Fibroblast of lung (primary cell): ENCODE results near the gene RGS18. TPM values are rescaled to one million over a fixed set of nuclear protein-coding genes. Genes with fewer than 3 reads are reported as not detected.

Experiments used
- DNase-seq, 2 donors: peaks; one replicate each; pipeline versions ENCODE4 v3.0.0 to v3.0.0-alpha.2; 2010; ENCODE audit warnings: low read depth in 2 of 2
- H2AFZ ChIP-seq: 2 replicates; pipeline ENCODE4 v1.5.1; 2012; ENCODE audit warnings: low read length, control low read depth, inconsistent platforms
- H3K27ac ChIP-seq: 2 replicates; pipeline ENCODE4 v1.5.1; 2011; ENCODE audit warnings: low read length, control low read depth; ENCODE audit not compliant: insufficient read depth
- H3K27me3 ChIP-seq: 2 replicates; pipeline ENCODE4 v1.5.1; 2011; ENCODE audit warnings: mild to moderate bottlenecking, low read length; ENCODE audit not compliant: control insufficient read depth, insufficient read depth
- H3K36me3 ChIP-seq: 2 replicates; pipeline ENCODE4 v1.5.1; 2011; ENCODE audit warnings: low read length; ENCODE audit not compliant: control insufficient read depth, insufficient read depth
- H3K4me1 ChIP-seq: 2 replicates; pipeline ENCODE4 v1.5.1; 2011; ENCODE audit warnings: low read length; ENCODE audit not compliant: control insufficient read depth, insufficient read depth; ENCODE audit errors: extremely low read depth
- H3K4me2 ChIP-seq: 2 replicates; pipeline ENCODE4 v1.5.1; 2011; ENCODE audit warnings: low read length, control low read depth; ENCODE audit not compliant: insufficient read depth; ENCODE audit errors: extremely low read depth
- H3K4me3 ChIP-seq, 4 experiments: fragments of 200-600 bp in 1 of 4; sonication (generic) in 1 of 4; replicated peaks in 1 of 4; 2 replicates each; pipeline ENCODE4 v1.5.1; 2011 to 2016; ENCODE audit warnings: low read length in 4 of 4, low read depth in 3 of 4, mild to moderate bottlenecking in 3 of 4, control low read depth in 2 of 4, inconsistent platforms in 1 of 4, mixed read lengths in 1 of 4; ENCODE audit not compliant: insufficient read depth in 1 of 4; ENCODE audit errors: control extremely low read depth in 1 of 4
- H3K79me2 ChIP-seq: 2 replicates; pipeline ENCODE4 v1.5.1; 2012; ENCODE audit warnings: mild to moderate bottlenecking, low read length, inconsistent platforms; ENCODE audit not compliant: control insufficient read depth, insufficient read depth
- H3K9ac ChIP-seq: 2 replicates; pipeline ENCODE4 v1.5.1; 2011; ENCODE audit warnings: mild to moderate bottlenecking, low read length, control low read depth; ENCODE audit not compliant: insufficient read depth
- H3K9me3 ChIP-seq: 2 replicates; pipeline ENCODE4 v1.5.1; 2012; ENCODE audit warnings: low read depth, low read length; ENCODE audit not compliant: control insufficient read depth, insufficient read depth
- H4K20me1 ChIP-seq: 2 replicates; pipeline ENCODE4 v1.5.1; 2011; ENCODE audit warnings: low read length; ENCODE audit not compliant: control insufficient read depth, insufficient read depth; ENCODE audit errors: extremely low read depth
- EZH2 ChIP-seq: IDR thresholded peaks from 2 replicates; pipeline ENCODE4 v1.5.1; 2012; ENCODE audit warnings: low read length, control low read depth, mild to moderate bottlenecking; ENCODE audit errors: missing control alignments
- polyA plus RNA-seq, 2 donors: library from polyadenylated mRNA; depleted of rRNA in 1 of 2; stranded (reverse) in 1 of 2; unstranded in 1 of 2; fragments of >200 nt; gene quantifications; 2 replicates each; pipeline ENCODE4 v1.2.1, GENCODE V29; 2011 to 2012; ENCODE audit warnings: missing spikeins in 1 of 2
- total RNA-seq: library from RNA; depleted of rRNA; stranded (reverse); fragments of >200 nt; gene quantifications from 2 replicates; pipeline ENCODE4 v1.2.1, GENCODE V29; 2014
- TF ChIP-seq, protein P1 (sequence below), 2 donors: IDR thresholded peaks in 1 of 2; conservative IDR thresholded peaks in 1 of 2; 1 replicate in 1 of 2; 2 replicates in 1 of 2; pipeline ENCODE4 v1.5.1; 2011 to 2012; ENCODE audit warnings: low read length in 2 of 2, control low read depth in 1 of 2, inconsistent platforms in 1 of 2, low read depth in 1 of 2, mild to moderate bottlenecking in 1 of 2

Gene RGS18
- total and polyA plus RNA-seq, 2 donors (not counting 1 experiment from before 2014, with no cell fraction given): 0.17 TPM; not detected in 1

DNA sequence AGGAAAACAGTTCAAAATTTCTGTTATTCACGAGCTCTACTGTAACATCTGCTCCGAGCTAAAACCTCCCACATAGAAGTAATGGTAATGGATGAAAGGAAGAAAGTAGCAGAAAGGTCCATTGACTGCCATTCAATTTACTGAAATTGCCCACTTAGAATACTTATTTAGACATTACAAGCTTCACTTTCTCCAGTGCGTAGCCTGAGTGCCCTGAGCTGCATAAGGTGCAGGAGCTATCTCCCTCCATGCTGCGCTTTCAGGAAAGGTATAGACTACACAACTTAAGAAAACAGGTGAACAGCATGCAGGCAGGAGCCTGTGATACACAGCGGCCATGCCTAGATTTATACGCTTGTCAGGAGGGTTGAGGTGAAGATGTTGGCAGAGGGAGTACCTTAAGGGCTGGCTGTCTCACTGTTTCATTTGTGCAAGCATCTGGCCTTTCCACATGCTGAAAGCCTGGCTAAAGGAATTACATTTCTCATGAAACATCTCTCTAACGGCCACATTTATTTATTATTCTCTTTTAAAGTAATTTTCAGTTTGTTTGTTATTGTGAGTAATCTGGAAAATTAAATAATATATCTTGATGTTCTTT is 74.7 kb downstream of the RGS18 start:
- no peak for DNase-seq
- H3K79me2 ChIP-seq: no peaks in the 10 kb centered on the region
- H2AFZ ChIP-seq: no peak overlapping the region
- no peak overlapping the region for H3K4me3 ChIP-seq
- TF ChIP-seq, protein P1, sequence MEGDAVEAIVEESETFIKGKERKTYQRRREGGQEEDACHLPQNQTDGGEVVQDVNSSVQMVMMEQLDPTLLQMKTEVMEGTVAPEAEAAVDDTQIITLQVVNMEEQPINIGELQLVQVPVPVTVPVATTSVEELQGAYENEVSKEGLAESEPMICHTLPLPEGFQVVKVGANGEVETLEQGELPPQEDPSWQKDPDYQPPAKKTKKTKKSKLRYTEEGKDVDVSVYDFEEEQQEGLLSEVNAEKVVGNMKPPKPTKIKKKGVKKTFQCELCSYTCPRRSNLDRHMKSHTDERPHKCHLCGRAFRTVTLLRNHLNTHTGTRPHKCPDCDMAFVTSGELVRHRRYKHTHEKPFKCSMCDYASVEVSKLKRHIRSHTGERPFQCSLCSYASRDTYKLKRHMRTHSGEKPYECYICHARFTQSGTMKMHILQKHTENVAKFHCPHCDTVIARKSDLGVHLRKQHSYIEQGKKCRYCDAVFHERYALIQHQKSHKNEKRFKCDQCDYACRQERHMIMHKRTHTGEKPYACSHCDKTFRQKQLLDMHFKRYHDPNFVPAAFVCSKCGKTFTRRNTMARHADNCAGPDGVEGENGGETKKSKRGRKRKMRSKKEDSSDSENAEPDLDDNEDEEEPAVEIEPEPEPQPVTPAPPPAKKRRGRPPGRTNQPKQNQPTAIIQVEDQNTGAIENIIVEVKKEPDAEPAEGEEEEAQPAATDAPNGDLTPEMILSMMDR (conservative IDR thresholded peaks at IDR 0.05 in 1 of 2, IDR thresholded peaks at IDR 0.05 in 1 of 2; ENCODE audit: low read depth in 1 of 2, low read length in 2 of 2): no peak
- TF ChIP-seq EZH2: no peak
- no peak overlapping the region for H3K27ac ChIP-seq
- no peaks in the 10 kb centered on the region for H3K36me3 ChIP-seq
- H3K4me1 ChIP-seq: no peaks in the 10 kb centered on the region
- H3K9ac ChIP-seq: no peak overlapping the region
- no peaks in the 10 kb centered on the region for H3K9me3 ChIP-seq
- no peaks in the 10 kb centered on the region for H3K27me3 ChIP-seq
- no peaks in the 10 kb centered on the region for H4K20me1 ChIP-seq
- H3K4me2 ChIP-seq: no peak overlapping the region

DNA sequence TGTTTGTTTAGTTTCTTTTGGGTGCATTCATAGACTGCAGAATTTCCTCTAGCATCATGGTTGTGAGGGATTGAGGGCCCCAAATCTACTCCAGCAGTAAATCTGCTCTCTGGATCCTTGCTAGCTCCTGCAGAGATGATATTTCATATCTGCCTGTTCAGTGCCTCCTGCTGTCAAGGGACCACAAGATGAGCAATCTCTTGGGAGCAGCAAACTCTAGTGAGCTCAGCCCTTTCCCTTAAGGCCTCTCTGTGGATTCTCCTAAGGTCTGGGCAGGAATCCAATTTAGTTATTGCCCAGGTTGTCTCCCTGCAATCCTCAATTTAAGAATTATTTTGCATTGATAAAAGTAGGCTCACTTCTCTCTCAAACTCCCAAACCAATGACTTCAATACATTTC is 76.9 kb downstream of the RGS18 start:
- Histone ChIP-seq H3K27me3 (no peaks in the 10 kb centered on the region), H3K9ac (no peak overlapping the region), H3K79me2 (no peaks in the 10 kb centered on the region), H4K20me1 (no peaks in the 10 kb centered on the region), H3K4me1 (no peaks in the 10 kb centered on the region), H3K4me3 (no peak overlapping the region), H3K9me3 (no peaks in the 10 kb centered on the region), H3K4me2 (no peak overlapping the region), H3K36me3 (no peaks in the 10 kb centered on the region), H3K27ac (no peak overlapping the region), H2AFZ (no peak overlapping the region)
- peak in 1 of 2 donors; percentile 17 for DNase-seq
- TF ChIP-seq EZH2: no peak
- TF ChIP-seq, protein P1 (conservative IDR thresholded peaks at IDR 0.05 in 1 of 2, IDR thresholded peaks at IDR 0.05 in 1 of 2; ENCODE audit: low read depth in 1 of 2, low read length in 2 of 2): no peak

Other genes starting within 250 kb of the RGS18 start
- not detected in 2 replicates for gene RGS21, start 158.5 kb downstream of the RGS18 start, total RNA-seq
- gene RGS21, start 158.5 kb downstream of the RGS18 start, polyA plus RNA-seq: not detected in 2 replicates